NCI-H345 (cell line): Measurements from ENCODE around the gene DMPK.

Experiments used
- DNase-seq: peaks from one replicate; lab custom pipeline; 2025; lab: John Stamatoyannopoulos, UW

Gene DMPK

GRCh38 chr19:45785781-45786532 lies 3.7 kb upstream of the DMPK start:
- DNase-seq = no peak

GRCh38 chr19:45785097-45785496 lies 2.8 kb upstream of the DMPK start:
- DNase-seq = no peak

GRCh38 chr19:45784096-45784495 lies 1.8 kb upstream of the DMPK start:
- no peak for DNase-seq

GRCh38 chr19:45782820-45783785 lies 813 bp upstream of the DMPK start:
- no peak for DNase-seq

GRCh38 chr19:45781214-45782161 lies 802 bp downstream of the DMPK start:
- peak; percentile 73 for DNase-seq

- DNase-seq = no peak
Observed at GRCh38 chr19:45780448-45781213, 1.7 kb downstream of the DMPK start.

- no peak for DNase-seq
Observed at GRCh38 chr19:45780146-45780447, 2.2 kb downstream of the DMPK start.

- peak; percentile 86 for DNase-seq
Observed at GRCh38 chr19:45779231-45780145, 2.8 kb downstream of the DMPK start.

GRCh38 chr19:45778010-45778661 lies 4.2 kb downstream of the DMPK start:
- no peak for DNase-seq

GRCh38 chr19:45777395-45777961 lies 4.8 kb downstream of the DMPK start:
- DNase-seq = no peak

- DNase-seq = no peak
Observed at GRCh38 chr19:45774765-45775164, 7.5 kb downstream of the DMPK start.

- DNase-seq = no peak
Observed at GRCh38 chr19:45773384-45773783, 8.9 kb downstream of the DMPK start.

- no peak for DNase-seq
Observed at GRCh38 chr19:45772912-45773311, 9.4 kb downstream of the DMPK start.

GRCh38 chr19:45772130-45772840 lies 10.0 kb downstream of the DMPK start:
- DNase-seq = no peak

GRCh38 chr19:45771311-45771933 lies 10.9 kb downstream of the DMPK start:
- DNase-seq = no peak

GRCh38 chr19:45770192-45771101 lies 11.8 kb downstream of the DMPK start:
- DNase-seq = peak; percentile 95

- no peak for DNase-seq
Observed at GRCh38 chr19:45769821-45770191, 12.5 kb downstream of the DMPK start.
